GM19351 (cell line): ENCODE data around the gene ST6GAL2.

Experiments
- ATAC-seq: cut with Tn5 transposase; IDR thresholded peaks from one replicate; pipeline ENCODE4 v1.9.1; 2021; ENCODE audit warnings: mild to moderate bottlenecking, moderate library complexity; ENCODE audit not compliant: unreplicated experiment

ST6GAL2 gene

GRCh38 chr2:106866641-106867040 is 19.3 kb downstream of the ST6GAL2 start:
- no peak for ATAC-seq

GRCh38 chr2:106864051-106864450 is 21.9 kb downstream of the ST6GAL2 start:
- no peak for ATAC-seq

- ATAC-seq: no peak
Observed at GRCh38 chr2:106863387-106863786, 22.6 kb downstream of the ST6GAL2 start.

- ATAC-seq: no peak
Observed at GRCh38 chr2:106859498-106859897, 26.5 kb downstream of the ST6GAL2 start.

- ATAC-seq: no peak
Observed at GRCh38 chr2:106858810-106859209, 27.2 kb downstream of the ST6GAL2 start.

- ATAC-seq: no peak
Observed at GRCh38 chr2:106857882-106858478, 28.0 kb downstream of the ST6GAL2 start.

- no peak for ATAC-seq
Observed at GRCh38 chr2:106853631-106854030, 32.3 kb downstream of the ST6GAL2 start.

- ATAC-seq: no peak
Observed at GRCh38 chr2:106851881-106852501, 34.0 kb downstream of the ST6GAL2 start.

- no peak for ATAC-seq
Observed at GRCh38 chr2:106851087-106851874, 34.7 kb downstream of the ST6GAL2 start.

GRCh38 chr2:106849253-106849652 is 36.7 kb downstream of the ST6GAL2 start:
- no peak for ATAC-seq

GRCh38 chr2:106847366-106847765 is 38.6 kb downstream of the ST6GAL2 start:
- ATAC-seq: no peak

GRCh38 chr2:106845716-106846115 is 40.3 kb downstream of the ST6GAL2 start:
- ATAC-seq: no peak

- ATAC-seq: no peak
Observed at GRCh38 chr2:106843910-106844250, 42.1 kb downstream of the ST6GAL2 start.

- no peak for ATAC-seq
Observed at GRCh38 chr2:106843001-106843909, 42.7 kb downstream of the ST6GAL2 start.

GRCh38 chr2:106841886-106842645 is 43.9 kb downstream of the ST6GAL2 start:
- no peak for ATAC-seq

GRCh38 chr2:106840818-106841217 is 45.1 kb downstream of the ST6GAL2 start:
- ATAC-seq: no peak

- no peak for ATAC-seq
Observed at GRCh38 chr2:106839849-106840595, 45.9 kb downstream of the ST6GAL2 start.

- no peak for ATAC-seq
Observed at GRCh38 chr2:106833256-106833655, 52.7 kb downstream of the ST6GAL2 start.

GRCh38 chr2:106831816-106832569 is 54.0 kb downstream of the ST6GAL2 start:
- no peak for ATAC-seq
